GM19397 (cell line): Measurements from ENCODE around the gene EID2B.

Experiments
- ATAC-seq: cut with Tn5 transposase; IDR thresholded peaks from one replicate; pipeline ENCODE4 v1.9.1; 2021; ENCODE audit warnings: mild to moderate bottlenecking, moderate library complexity; ENCODE audit not compliant: unreplicated experiment

Gene EID2B

GRCh38 chr19:39532233-39533002 lies at the start of gene EID2B:
Gene EID2B, minus strand, starts transcription at chr19:39532852. Its CDS starts 50 bp downstream, at chr19:39532802.
- ATAC-seq: peak; percentile 87

- ATAC-seq: no peak
These were observed 49.8 kb upstream of the EID2B start for GRCh38 chr19:39582442-39582841.

DNA sequence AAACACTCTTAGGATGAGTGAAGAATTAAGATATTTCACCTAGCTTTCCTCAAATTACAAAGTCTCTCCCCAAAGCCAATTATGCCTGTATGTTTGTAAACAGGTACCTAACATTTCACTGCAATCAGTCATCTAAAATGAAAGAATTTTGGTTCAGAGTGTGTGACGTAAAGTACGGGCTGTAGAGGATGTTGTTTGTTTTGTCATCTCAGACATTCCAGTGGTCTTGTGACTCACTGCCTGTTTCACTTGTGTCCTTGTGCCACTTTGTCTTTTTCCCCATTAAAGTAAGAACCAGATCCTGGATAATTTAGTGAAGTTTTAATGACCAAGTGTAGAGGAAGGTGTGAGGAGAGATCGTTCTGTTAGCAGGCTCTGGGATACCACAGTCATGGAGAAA lies 36.0 kb upstream of the EID2B start:
- no peak for ATAC-seq

DNA sequence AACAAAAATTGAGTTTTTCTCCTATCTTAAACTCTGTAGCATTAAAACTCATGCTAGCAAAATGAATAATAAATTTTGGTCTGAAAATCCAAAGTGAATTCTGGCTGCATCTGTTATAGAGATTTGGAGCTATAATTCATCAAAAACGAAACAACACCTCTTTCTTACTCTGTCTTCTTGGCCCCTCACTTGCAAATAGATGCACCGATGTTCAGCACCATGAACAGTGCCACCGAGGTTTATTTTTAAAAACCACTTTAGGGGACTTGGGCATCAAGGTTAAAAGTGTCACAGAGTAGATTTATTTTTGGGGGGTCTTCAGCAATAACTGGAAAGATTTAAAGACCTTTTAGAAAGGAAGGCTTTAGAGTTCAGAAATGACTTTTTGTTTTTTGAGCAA lies 33.4 kb upstream of the EID2B start:
- no peak for ATAC-seq

DNA sequence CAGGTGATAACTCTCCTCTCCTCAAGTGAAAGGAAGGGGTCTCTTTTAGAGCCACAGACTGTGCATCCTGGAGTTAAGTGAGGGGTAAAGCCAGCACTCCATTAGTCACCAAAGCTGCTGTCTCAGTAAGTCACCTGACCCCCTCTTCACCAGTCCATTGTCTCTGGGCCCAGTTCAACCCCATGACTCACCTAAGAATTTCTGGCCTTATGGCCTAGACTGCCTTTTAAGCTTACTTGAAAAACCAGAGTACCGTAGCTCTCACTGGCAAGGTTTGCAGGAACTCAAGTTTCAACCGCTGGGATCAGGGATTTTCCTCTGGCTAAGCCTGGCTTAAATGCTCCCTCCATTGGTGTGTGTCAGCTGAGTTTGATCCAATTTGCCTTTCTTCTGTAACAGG lies 30.8 kb upstream of the EID2B start:
- ATAC-seq: no peak

GRCh38 chr19:39558624-39559117 lies 26.0 kb upstream of the EID2B start:
- no peak for ATAC-seq

GRCh38 chr19:39557811-39558623 lies 25.4 kb upstream of the EID2B start:
- ATAC-seq: no peak

DNA sequence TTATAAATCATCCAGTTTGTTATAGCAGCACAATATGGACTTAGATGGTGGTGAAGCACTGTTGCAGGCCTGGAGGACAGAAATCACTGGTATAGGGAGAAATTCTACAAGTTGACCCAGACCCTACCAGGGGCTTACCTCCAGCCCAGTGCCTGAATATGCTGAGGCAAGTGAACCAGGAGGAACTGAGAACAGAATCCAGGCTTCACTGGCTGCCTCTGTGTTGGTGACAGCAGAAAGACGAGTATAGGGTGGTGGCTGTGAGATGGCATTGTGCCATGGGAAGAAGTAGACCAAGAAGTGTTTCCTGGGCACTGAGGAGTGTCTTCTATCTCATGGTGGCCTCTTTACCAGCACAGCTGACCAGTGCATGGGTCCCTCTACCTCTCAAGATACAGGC lies 23.2 kb upstream of the EID2B start:
- no peak for ATAC-seq

DNA sequence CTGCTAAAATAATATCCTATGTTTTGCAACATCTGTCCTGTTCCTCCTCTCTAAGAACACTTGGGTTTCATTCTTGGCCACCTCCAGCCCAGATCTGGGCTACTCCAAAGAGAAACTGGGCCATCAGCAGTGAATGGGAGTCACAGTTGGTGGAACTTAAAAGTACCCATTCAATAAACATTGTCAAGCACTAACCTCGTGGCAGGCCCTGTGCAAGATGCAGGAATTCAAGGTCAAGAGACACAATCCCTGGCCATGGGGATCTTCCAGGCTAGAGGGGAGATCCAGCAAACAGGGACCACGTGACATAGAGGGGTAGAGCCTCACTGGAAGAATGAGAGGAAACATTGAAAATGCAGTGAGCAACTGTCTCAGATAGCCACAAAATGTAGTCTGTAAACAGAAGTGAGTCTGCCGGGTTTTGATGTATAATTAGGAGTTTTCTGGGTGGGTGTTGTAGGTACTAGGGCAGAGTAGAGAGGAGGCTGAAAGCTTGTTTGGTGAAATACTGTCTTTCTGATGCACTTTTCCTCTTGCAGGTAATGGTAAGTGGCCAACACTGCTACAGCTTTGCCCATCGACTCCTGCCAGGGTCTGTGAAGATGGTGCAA lies 22.2 kb upstream of the EID2B start:
- no peak for ATAC-seq

DNA sequence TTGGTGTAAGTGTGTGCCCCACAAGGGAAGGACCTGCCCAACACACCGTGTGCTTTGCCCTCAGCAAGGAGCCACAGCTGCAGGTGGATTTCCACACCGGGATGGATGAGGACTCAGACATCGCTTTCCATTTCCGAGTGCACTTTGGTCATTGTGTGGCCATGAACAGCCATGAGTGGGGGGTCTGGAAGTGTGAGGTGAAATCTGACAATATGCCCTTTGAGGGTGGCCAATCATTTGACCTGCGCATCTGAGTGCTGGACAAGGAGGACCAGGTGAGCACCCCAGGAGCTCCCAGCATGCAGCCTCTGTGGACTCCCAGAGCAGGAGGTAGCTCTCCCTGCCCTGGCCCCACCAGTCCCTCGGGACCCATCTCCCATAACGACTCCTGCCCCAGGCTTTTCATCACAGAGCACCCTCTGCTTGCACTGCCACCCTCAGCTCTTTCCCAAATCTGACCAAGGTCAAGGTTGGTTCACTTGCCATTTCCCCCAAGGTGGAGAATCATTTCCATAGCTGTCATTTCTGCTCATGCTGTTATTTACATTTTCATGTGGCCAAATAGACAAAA lies 20.5 kb upstream of the EID2B start:
- no peak for ATAC-seq

DNA sequence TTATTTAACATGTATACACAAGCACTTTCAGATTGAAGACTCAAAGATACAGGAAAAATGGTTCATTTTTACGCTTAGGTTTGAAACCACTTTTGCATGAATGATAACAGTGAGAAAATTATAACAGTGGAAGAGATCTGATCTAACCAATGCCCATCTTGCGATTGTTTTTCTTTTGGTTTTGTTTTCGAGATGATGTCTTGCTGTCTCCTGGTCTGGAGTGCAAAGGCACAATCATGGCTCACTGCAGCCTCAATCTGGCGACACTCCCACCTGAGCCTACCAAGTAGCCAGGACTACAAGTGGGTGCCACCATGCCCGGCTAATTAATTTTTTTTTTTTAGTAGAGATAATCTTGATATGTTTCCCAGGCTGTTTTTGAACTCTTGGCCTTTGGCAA lies 17.5 kb upstream of the EID2B start:
- no peak for ATAC-seq

DNA sequence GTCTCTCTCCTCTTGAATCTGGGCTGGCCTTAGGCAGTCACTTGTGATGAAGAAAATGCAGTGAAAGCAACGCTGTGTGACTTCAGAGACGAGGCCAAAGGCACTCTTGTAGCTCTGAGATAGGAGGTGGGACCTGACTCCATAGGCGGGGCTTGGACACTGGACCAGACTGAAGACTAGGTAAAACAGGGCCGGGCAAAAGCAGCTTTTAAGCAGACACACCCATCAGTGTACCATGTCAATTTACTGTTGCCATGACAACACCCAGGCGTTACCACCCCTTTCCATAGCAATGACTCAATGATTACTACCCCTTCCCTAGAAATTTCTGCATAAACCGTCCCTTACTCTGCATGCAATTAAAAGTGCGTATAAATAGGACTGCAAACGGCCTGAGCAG lies 13.9 kb upstream of the EID2B start:
- no peak for ATAC-seq

DNA sequence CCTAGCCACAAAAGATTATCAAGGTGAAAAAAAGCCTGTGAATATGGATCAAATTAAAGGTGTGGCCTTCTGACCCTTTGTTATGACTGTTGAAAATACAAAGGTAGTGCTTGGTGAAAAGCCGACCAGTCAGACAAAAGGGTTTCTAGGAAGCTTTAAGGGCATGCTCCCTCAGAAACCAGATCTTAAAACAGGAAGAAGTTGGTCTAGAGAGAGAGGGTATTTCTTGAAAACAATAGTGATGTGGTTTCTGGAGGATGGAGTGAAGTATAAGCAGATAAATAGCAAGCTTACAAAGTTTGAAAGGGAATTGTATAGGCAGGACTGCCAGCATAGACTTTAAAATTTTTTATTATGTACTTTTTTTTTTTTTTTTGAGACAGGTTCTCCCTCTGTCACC lies 12.3 kb upstream of the EID2B start:
- ATAC-seq: no peak

- ATAC-seq: no peak
These were observed 11.7 kb upstream of the EID2B start for GRCh38 chr19:39544226-39544903.

GRCh38 chr19:39543477-39543857 lies 10.8 kb upstream of the EID2B start:
- ATAC-seq: no peak

GRCh38 chr19:39542206-39542605 lies 9.6 kb upstream of the EID2B start:
- ATAC-seq: no peak

DNA sequence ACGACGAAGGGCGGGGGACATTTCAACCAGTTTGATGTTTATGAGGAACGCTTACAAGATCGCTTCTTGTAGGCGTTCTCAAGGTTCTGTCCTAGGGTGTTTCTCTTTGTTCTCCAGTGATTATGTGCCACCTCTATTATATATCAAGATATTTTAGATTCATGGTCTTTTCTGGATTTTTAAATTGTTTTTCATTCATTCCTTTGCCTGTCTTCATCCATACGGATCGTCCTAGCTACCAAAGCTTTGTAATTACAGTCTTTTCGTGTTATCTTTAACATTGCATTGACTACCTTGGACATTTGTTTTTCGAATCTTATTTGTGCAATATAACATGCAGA lies 7.7 kb upstream of the EID2B start:
- ATAC-seq: no peak

GRCh38 chr19:39539518-39540332 lies 7.1 kb upstream of the EID2B start, which contains the start of gene EID2:
Gene EID2, minus strand, starts transcription at chr19:39540161. Its CDS starts 82 bp downstream, at chr19:39540079.
- ATAC-seq: peak; percentile 94

DNA sequence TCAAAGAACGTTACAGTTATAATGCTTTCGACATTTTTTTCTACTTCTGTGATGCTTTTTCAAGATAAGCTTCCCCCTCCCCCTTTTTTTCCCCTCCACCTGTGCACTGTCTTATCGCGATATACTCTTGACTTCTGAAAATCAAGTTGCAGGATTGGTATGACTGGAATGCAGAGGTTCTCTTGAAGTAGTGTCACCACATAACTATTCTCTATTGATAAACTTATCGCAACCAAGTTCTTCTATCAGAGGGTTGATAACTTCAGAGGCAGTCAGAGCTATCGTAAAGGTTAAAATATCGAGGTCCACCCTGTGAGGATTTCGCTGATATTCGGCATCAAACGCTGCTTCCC lies 6.5 kb upstream of the EID2B start:
- ATAC-seq: no peak

DNA sequence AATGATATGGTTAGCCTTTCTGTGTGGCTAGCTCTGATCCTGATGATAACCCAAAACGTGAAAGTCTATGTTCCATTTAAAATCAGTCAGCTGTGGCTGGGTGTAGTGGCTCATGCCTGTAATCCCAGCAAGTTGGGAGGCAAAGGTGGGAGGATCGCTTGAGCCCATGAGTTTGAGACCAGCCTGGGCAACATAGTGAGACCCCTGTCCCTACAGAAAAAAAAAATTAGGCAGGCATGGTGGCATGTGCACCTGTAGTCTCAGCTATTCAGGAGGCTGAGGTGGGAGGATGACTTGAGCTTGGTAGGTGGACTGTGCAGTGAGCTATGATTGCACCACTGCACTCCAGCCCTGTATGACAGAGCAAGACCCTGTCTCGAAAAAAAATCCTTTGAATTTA lies 1.1 kb upstream of the EID2B start:
- no peak for ATAC-seq
